Stimulated activated CD4-positive, alpha-beta T cell treated with anti-CD3 and anti-CD28 coated beads, Interleukin-4, amount 100 ng/mL, for 48 hours (primary cell): Measurements from ENCODE around the gene CCDC39.
"Not testable (repeated sequence)": the region's sequence is repeated elsewhere in the genome, so short reads cannot be mapped to it uniquely, and the experiment has no call there.

Source experiments
- DNase-seq, 2 donors: peaks; one replicate each; pipeline ENCODE4 v3.0.0-alpha.2; 2020; ENCODE audit warnings: low read depth in 2 of 2

Gene CCDC39

DNA sequence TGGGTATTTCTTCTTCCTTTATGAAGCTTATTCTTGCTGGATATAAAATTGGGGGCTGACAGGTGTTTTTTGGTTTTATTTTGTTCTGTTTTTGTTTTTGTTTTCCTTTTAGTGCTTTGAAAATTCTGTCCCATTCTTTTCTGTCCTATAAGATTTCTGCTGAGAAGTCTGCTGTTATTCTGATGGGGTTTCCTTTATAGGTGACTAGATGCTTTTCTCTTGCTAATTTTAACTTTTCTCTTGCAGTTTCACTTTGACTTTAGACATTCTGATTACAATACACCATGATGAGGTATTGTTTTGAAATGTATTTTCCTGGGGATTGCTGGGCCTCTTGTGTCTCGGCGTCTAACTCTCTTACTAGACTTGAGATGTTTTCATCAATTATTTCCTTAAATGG lies 54.6 kb downstream of the CCDC39 start:
- no peak for DNase-seq

DNA sequence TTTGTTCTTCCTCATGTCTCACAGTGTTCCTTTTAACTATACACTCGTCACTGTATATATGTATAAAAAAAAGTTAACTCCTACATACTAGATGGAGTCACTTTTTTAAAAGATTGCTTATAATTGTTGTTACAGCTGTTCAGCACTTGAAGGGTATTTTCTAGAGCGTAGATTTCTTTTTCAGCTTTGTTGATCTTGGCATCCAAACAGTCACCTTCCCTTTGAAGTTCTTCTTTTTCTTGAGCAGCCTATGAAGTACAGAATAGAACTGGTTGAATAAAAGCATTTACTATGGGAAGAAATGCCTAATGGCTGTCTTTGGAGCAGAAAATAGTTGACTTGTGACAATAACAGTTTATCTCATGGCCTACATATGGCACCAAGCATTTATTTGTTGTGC lies 59.6 kb downstream of the CCDC39 start:
- DNase-seq: no peak

DNA sequence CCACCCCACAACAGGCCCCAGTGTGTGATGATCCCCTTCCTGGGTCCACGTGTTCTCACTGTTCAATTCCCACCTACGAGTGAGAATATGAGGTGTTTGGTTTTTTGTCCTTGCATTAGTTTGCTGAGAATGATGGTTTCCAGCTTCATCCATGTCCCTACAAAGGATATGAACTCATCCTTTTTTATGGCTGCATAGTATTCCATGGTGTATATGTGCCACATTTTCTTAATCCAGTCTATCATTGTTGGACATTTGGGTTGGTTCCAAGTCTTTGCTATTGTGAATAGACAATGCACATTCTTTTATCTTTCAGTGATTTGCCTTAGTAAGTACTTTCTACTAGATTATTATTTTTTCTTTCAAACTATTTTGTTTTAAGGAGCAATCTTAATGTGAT lies 60.7 kb downstream of the CCDC39 start:
- DNase-seq: not testable (repeated sequence)

DNA sequence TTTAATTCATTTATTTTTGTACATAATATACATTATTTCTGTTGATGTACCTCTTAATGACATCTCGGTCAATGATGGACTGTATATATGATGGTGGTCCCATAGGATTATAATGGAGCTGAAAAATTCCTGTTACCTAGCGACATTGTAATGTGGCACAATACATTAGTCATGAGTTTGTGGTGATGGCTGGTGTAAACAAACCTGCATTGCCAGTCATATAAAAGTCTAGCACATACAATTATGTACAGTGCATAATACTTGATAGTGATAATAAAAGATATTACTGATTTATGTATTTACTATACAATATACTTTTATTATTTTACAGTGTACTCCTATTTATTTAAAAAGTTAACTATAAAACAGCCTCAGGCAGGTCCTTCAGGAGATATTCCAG lies 62.2 kb downstream of the CCDC39 start:
- DNase-seq: no peak

DNA sequence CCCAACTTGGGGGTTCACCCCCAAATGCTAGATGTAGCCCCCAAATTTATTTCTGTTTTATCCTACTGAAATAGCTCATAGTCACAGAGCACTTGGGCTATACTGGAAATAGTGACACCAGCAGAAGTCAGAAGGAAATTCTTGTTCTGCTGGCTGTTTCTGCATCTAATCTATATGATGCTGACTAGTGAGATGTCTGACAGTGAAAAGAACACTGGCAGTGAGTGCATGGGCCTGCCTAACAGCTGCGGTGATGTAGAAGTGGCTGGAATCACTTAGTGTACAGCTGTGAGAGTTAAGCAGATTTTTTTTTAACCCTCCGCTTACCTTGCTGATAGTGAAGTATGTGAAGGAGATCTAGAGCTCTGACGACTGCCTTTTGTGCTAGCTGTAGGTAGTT lies 63.3 kb downstream of the CCDC39 start:
- no peak for DNase-seq

DNA sequence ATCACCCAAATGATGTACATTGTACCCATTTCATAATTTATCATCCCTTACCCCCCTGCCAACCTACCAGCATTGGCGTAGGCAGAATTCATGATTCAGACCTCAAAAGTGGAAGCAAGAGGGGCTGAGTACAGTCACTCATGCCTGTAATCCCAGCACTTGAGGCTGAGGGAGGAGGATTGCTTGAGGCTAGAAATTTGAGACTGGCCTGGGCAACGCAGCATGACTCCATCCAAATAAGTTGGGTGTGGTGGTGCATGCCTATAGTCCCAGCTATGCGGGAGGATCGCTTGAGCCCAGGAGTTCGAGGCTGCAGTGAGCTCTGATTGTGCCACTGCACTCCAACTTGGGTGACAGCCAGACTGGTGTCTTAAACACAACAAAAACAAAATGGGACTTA lies 66.9 kb downstream of the CCDC39 start:
- DNase-seq: no peak

DNA sequence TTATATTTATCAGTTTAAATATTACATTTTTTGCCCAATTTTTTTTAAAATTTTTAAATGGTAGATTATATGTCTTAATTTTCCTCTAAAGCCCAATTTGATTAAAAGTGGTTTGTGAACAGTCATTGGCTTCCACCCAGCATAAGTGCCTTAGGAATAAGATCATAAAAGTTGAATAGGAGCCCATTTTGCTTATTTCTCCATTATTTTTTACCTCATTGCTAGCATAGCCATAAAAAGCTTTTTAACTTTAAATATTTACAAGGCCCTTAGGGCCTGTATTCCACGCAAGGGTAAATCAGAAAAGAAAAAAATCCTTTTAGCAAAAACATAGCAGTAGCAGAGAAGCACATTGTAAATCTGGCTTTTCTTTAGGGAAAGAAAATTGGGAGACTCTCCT lies 68.3 kb downstream of the CCDC39 start:
- DNase-seq: no peak

DNA sequence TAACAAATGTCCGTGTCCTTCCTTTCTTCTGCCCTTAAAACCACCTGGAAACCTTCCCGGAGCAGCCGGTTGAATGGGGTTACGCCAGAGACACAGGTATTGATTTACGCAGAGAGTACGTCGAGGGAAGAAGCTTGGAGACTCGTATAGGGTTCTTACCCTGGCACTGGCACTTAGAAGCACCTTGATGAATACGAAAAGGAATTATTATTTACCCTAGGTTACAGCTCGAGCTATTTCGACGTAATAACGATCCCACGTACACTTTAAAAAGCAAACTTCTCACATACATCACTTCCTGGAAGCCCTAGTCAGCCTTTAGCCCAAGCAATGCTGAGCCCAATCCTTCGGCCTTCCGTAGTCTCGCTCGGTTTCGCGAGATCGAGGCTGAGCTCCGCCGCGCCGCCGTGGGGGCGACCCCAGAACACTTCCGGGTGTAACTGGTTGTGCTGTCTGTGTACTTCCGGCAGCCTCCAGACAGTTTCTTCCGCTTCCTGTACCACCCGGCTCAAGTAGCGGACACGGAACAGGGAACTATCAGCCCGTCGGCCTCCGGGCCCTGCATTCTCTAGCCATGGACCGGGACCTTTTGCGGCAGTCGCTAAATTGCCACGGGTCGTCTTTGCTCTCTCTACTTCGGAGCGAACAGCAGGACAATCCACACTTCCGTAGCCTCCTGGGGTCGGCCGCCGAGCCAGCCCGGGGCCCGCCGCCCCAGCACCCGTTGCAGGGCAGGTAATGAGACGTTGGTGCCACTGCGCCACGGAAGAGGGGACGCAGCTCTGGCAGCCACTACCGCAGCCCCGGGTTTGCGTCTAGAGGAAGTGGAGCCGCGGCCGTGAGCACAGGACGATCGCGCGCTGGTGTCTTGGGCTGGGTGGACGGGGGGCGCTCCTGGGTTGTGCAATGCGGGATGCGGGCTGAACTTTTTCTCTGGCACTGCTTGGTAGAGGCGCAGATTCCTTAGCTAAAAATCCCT lies 77.3 kb downstream of the CCDC39 start, which contains the start of gene TTC14:
TTC14 (plus strand) TSS at position 476 of the 979 bp plus-strand sequence; CDS start at position 575, 99 bp downstream.
- peak; percentile 86 to 92 for DNase-seq

DNA sequence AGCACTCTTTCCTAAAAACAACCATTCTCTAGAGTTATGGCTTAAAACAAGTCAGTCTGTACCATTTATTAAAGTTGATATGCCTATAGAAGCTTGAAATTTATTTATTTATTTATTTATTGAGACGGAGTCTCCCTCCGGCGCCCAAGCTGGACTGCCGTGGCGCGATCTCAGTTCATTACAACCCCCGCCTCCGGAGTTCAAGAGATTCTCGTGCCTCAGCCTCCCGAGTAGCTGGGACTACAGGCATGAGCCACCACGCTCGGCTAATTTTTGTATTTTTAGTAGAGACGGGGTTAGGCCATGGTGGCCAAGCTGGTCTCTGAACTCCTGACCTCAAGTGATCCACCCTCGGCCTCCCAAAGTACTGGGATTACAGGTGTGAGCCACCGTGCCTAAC lies 78.8 kb downstream of the CCDC39 start:
- no peak for DNase-seq

DNA sequence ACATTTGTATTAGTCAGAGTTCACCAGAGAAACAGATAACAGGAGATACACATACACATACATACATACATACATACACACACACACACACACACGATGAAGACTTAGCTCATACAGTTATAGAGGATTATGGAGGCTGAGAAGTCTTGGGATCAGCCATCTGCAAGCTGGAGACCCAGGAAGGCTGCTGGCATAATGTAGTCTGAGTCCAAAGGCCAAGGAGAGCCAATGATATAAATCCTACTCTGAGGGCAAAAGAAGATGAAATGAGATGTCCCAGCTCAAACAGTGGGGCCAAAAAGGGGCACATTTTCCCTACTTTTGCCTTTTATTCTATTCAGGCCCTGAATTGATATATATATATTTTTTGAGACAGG lies 83.7 kb downstream of the CCDC39 start:
- no peak for DNase-seq

DNA sequence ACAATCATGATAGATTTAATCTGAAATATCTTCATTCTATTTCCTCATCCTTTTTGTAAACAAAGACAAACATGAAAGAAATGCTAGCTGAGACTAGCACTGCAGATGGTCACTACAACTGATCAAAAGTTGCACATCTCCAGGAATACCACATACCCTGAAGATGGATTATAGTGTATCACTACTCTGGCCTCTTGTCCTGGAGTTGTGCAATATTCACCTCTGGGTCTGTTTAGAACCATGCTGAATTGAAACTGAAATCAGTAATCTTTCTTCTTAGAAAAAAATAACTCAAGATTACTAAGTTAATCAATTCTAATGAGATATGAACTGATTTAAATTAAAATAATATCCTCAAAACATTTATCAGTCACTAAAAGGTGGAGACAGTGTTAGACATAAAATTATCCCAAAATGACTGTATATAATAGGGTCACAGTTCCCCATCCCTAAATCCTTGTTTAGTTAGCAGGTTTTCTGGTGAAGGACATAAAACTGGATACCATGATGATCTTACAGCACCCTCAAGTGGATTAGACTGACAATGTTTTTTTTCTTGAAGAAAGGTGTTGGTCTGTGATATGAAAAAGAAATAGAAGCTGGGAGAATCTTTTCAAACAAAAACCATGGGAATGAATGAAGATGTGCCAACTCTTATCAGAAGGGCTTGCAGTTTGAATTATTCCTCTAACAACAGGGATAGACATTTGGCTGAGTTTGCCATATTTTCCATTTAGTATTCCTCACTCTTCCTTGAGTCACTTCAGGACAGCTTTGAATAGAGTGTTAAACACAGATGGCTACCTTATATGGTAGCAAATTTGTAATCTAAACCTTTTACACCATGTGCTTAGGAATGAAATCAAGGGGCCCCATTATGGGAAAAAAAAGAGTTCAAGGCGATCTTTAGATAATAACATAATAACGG lies 84.4 kb downstream of the CCDC39 start:
- DNase-seq: no peak

DNA sequence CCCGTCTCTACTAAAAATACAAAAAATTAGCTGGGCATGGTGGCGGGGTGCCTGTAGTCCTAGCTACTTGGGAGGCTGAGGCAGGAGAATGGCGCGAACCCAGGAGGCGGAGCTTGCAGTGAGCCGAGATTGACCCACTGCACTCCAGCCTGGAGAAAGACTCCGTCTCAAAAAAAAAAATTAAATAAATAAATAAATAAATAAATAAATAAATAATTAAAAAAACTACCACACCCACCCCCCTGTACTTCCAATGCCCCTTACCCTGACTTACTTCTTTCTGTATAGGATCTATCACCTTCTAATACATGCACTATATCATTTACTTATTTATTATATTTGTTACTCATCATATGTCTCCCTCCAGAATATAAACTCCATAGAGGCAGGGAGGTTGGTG lies 85.7 kb downstream of the CCDC39 start:
- DNase-seq: not testable (repeated sequence)

DNA sequence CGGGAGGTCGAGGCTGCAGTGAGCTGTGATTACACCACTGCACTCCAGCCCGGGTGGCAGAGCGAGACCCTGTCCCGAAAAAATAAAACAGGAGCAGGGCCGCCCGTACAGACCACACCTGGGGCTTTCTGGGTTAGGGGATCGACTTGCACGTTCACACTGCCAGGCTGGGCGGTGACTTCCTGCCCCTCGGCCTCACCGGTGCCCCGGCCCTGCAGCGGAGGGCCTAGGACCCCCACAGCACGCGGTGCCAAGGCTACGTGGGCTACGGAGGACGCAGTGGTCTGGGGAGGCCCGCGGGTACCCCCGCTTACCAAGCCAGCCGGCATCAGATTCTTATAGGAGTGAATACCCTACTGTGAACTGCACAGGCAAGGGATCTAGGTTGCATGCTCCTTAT lies 88.9 kb downstream of the CCDC39 start:
- no peak for DNase-seq

DNA sequence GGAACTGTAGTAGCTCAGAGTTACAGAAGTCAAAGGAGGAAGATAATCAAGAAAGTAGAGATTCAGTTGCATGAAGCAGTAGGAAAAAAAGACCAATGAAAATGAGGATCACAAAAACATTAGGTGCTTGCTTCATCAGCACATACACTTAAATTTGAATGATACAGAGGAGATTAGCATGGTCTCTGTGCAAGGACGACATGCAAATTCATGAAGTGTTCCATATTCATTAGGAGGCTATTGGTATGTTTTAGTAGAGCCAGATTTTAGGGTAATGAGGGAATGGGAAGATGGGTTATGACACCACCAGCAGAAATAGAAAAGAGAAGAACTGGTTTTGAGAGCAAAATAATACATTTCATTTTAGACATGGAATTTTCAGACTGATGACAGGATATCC lies 98.4 kb downstream of the CCDC39 start:
- DNase-seq: no peak

DNA sequence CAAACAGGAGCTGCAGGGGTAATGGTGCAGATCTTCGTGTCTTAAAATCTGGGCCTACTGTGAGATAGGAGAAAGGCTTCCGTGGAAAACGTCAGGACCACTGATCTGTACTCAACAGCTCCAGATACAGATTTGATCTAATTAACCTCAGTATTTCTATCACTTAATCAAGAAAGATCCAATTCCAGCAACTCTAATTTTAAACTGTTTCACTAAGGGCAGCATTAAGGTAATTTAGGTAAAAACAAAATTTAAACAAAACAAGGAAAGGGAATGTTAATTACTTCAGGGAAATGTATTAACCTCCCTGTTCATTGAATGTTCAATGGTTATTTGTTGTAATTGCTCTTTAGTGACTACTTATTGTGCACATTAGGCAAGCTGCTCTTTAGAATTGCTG lies 103.7 kb downstream of the CCDC39 start:
- no peak for DNase-seq

DNA sequence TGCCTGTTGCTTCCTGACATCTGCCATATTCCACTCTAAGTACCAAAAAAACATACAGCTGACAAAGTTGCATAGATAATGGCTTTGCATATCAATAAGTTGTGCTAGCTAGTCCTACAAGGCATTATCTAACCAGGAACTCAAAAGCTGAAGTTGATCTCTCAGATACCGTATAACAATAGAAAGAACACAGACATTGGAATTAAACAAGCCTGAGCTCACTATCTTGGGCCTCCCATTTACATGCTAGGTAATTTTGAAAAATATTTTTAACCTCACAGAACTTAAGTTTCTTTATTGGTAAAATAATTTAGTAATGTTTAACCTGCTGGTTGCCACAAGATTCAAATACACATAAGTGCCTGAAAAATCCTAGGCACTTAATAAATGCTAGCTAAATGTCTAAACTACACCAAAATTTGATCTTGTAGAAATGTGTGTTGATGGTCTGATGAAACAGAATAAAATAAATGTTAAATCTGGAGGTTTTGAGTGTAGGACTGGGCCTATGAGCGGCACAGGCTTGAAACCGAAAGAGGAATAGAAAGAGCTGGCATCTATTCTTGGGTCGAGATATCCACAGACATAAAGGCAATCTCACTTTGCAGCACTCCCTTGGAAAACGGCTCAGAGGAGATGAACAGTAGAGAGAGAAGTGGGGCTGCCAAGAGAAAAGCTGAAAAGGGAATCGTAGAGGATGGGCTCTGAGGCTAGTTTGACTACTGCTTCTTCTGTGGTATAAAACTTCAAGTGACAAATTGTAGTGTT lies 107.3 kb downstream of the CCDC39 start:
- no peak for DNase-seq

DNA sequence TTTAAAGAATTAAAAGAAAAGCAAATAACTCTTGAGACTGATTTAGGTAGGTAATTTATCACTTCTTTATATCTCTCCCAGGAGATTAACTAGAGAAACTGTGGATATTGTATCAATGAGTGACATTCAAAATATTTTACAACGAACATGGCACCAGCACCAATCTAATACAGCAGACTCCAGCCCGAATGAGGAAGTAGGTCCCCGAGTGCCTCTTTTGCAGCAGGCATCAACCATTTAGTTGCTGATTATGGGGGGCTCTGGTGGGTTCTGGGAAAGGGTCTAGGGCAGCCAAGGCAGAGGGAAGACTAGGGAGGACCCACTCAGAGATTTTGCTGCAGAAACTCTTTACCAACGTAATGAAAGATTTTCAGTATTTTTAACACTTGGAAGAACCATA lies 109.1 kb downstream of the CCDC39 start:
- no peak for DNase-seq

DNA sequence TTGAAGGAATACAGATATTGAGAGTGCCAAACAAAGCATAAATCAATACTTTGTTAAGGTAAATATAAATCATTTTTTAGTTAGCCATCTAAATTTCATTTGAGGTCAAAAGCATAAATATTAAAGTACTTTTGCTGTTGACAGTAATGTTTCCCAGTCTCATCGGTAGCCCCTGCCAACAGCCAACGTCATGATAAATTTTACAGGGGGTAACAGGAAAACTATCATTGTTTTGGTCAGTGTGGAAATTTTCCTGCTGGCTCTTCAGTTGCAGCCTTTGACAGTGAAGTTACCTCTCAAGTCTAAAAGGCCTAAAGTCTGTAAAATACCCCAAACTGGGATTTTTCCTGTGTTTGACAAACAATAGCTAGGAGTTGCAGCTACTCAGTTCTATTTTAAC lies 114.6 kb downstream of the CCDC39 start:
- no peak for DNase-seq
